ENCODE measurements around the gene EBF3.

GRCh38 chr10:129918401-129918800, 45.7 kb downstream of the EBF3 start:
- TF ChIP-seq CTCF (conservative IDR thresholded peaks at IDR 0.05): no peak
- no peak for TF ChIP-seq EZH2 (IDR thresholded peaks at IDR 0.05; ENCODE audit: low read depth)

Measured in PC-9 (cell line).